K562 (cell line): ENCODE measurements around the gene TM9SF4.

Experiments used
- ATF1 ChIP-seq, 2 experiments: fragments of 450-650 bp in 1 of 2; IDR thresholded peaks; 2 replicates each; pipeline ENCODE4 v1.6.1; 2016; ENCODE audit warnings: missing compliant biosample characterization in 1 of 2, missing genetic modification characterization in 1 of 2
- CBX5 ChIP-seq: IDR thresholded peaks from 2 replicates; pipeline ENCODE4 v1.6.1; 2014; ENCODE audit warnings: low read depth, borderline replicate concordance
- MAZ ChIP-seq, 2 experiments: fragments of 450-650 bp in 1 of 2; sonication (generic) in 1 of 2; formaldehyde crosslinking; IDR thresholded peaks in 1 of 2; conservative IDR thresholded peaks in 1 of 2; 2 replicates each; pipeline versions ENCODE4 v1.4.0 to v1.5.0; 2020; ENCODE audit warnings: mild to moderate bottlenecking in 1 of 2, missing genetic modification reagents in 1 of 2
- MTA1 ChIP-seq: fragments of 450-650 bp; IDR thresholded peaks from 2 replicates; pipeline ENCODE4 v1.6.1; 2017; ENCODE audit warnings: borderline replicate concordance
- RAD21 ChIP-seq, 2 experiments: fragments of 250-450 bp in 1 of 2; fragments of 450-650 bp in 1 of 2; sonication (Bioruptor Pico) in 1 of 2; formaldehyde crosslinking in 1 of 2; IDR thresholded peaks in 1 of 2; conservative IDR thresholded peaks in 1 of 2; 2 replicates each; pipeline versions ENCODE4 v1.4.0 to v1.8.0; 2020 to 2022; ENCODE audit warnings: mild to moderate bottlenecking in 2 of 2, moderate library complexity in 1 of 2
- ZBTB26 ChIP-seq: fragments of 450-650 bp; formaldehyde crosslinking; IDR thresholded peaks from 2 replicates; pipeline ENCODE4 v1.4.0; 2022; ENCODE audit warnings: missing genetic modification characterization
- ZNF253 ChIP-seq: fragments of 250-450 bp; sonication (Bioruptor Pico); conservative IDR thresholded peaks from 2 replicates; pipeline ENCODE4 v1.6.1; 2021; ENCODE audit warnings: mild to moderate bottlenecking
- TF ChIP-seq, protein P1 (sequence below), 2 experiments: fragments of 450-650 bp in 1 of 2; sonication (generic) in 1 of 2; formaldehyde crosslinking in 1 of 2; IDR thresholded peaks in 1 of 2; conservative IDR thresholded peaks in 1 of 2; 2 replicates each; pipeline versions ENCODE4 v1.6.1 to v1.8.1; 2016 to 2023; ENCODE audit warnings: mild to moderate bottlenecking in 2 of 2, moderate library complexity in 2 of 2, inconsistent platforms in 1 of 2, missing genetic modification reagents in 1 of 2

GRCh38 chr20:32078791-32079190 is 30.7 kb upstream of the TM9SF4 start:
- TF ChIP-seq MAZ (CRISPR knock-in tag; conservative IDR thresholded peaks at IDR 0.05 in 1 of 2, IDR thresholded peaks at IDR 0.05 in 1 of 2) (no peak), MTA1 (no peak), ATF1 (CRISPR knock-in tag; IDR thresholded peaks at IDR 0.05) (no peak), ATF1 (tag; IDR thresholded peaks at IDR 0.05) (no peak), CBX5 (no peak), ZNF253 (CRISPR knock-in tag) (no peak), ZBTB26 (CRISPR knock-in tag) (no peak), RAD21 (CRISPR knock-in tag; conservative IDR thresholded peaks at IDR 0.05 in 1 of 2, IDR thresholded peaks at IDR 0.05 in 1 of 2) (no peak)
- TF ChIP-seq, protein P1, sequence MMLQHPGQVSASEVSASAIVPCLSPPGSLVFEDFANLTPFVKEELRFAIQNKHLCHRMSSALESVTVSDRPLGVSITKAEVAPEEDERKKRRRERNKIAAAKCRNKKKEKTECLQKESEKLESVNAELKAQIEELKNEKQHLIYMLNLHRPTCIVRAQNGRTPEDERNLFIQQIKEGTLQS (IDR thresholded peaks at IDR 0.05), result no peak
- TF ChIP-seq, protein P1 (CRISPR knock-in tag; conservative IDR thresholded peaks at IDR 0.05), result no peak
